GM21360 (cell line): Measurements from ENCODE around the gene STMN1.
A peak's percentile ranks its signal among the peaks of the same experiment; 100 is the strongest.

ENCODE experiments used
- ATAC-seq: cut with Tn5 transposase; IDR thresholded peaks from one replicate; pipeline ENCODE4 v1.9.1; 2021; ENCODE audit warnings: mild to moderate bottlenecking, moderate library complexity; ENCODE audit not compliant: unreplicated experiment

Gene STMN1

GRCh38 chr1:25871704-25872494 is 34.3 kb downstream of the STMN1 start:
- no peak for ATAC-seq

- ATAC-seq = no peak
These were observed 35.0 kb downstream of the STMN1 start for GRCh38 chr1:25871086-25871703.

DNA sequence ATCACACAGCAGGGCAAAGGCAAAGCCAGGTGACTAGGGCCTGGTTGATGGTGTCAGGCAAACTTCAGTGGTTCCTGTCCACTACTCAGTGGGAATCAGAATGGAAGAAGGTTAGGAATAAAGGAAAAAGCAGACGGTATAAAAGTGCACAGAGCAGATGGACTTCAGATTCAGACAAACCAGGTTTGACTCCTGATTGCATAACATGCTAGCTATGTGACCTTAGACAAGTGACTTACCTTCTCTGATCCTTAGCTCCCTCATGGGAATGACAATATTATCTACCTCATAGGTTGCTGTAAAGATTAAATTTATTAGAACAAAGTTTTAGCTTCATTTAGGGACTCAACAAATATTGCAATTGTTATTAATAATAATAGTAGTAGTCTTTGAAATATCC is 35.6 kb downstream of the STMN1 start:
- no peak for ATAC-seq

GRCh38 chr1:25869909-25870606 is 36.2 kb downstream of the STMN1 start:
- no peak for ATAC-seq

GRCh38 chr1:25867210-25867991 is 38.8 kb downstream of the STMN1 start:
- ATAC-seq = no peak

- no peak for ATAC-seq
These were observed 39.9 kb downstream of the STMN1 start for GRCh38 chr1:25866288-25866687.

GRCh38 chr1:25864434-25864833 is 41.8 kb downstream of the STMN1 start:
- no peak for ATAC-seq

- ATAC-seq = no peak
These were observed 42.5 kb downstream of the STMN1 start for GRCh38 chr1:25863486-25864262.

- ATAC-seq = no peak
These were observed 43.3 kb downstream of the STMN1 start for GRCh38 chr1:25862785-25863485.

DNA sequence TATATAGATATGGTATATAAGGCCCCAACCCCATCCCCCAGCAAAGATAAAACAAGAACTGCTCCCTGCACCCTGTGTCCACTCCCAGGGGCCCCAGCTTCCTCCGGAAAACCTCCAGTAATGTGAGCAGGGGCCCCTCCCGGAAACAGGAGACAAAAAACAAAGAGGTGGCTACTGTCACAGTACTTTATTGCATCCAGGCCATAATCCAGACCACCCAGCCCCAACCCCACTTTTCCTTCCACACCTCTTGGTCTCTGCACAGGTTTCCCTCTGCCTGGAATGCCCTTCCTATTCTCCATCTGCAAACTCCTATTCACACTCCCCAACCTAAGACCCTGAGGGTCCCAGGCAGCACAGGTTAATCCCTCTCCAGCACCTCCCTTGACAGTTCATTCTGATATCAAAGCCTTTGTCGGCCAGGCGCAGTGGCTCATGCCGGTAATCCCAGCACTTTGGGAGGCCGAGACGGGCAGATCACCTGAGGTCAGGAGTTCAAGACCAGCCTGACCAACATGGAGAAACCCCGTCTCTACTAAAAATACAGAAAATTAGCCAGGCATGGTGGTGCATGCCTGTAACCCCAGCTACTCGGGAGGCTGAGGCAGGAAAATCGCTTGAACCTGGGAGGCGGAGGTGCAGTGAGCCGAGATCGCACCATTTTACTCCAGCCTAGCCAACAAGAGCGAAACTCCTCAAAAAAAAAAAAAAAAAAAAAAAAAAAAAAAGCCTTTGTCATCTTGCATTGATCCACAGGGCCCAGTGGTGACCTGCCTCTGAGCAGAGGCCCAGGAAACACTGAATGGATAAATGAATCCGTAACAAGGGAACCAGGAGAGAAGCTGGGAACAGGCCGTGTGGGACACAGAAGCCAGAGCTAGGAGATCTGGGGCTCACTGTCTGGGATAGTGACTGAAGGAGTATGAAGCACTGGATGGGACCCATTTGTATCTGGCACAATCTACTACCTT is 44.6 kb downstream of the STMN1 start:
- no peak for ATAC-seq

GRCh38 chr1:25858906-25859789 is 47.1 kb downstream of the STMN1 start, which contains the start of gene AUNIP:
Gene AUNIP (minus strand): TSS chr1:25859457. CDS start chr1:25859357, 100 bp downstream.
- ATAC-seq = peak; percentile 70

DNA sequence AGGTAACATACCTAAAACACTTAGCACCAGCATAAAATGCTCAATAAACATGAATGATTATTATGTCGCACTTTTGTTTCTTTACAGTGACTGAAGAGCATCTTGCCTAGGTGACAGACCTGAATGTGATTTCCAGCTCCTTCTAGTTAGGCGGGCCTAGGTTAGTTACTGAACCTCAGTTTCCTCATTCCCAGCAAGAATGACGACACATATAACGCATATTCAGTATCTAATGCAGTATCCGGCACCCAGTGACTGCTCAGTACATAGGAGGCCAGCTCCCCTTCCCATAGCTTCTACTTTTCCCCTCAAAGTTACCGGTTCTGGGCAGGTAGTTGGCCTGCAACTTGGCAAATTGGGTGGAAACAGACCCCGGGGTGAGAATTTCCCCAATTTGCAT is 47.7 kb downstream of the STMN1 start:
- ATAC-seq = no peak

- ATAC-seq = no peak
These were observed 49.4 kb downstream of the STMN1 start for GRCh38 chr1:25856856-25857255.

DNA sequence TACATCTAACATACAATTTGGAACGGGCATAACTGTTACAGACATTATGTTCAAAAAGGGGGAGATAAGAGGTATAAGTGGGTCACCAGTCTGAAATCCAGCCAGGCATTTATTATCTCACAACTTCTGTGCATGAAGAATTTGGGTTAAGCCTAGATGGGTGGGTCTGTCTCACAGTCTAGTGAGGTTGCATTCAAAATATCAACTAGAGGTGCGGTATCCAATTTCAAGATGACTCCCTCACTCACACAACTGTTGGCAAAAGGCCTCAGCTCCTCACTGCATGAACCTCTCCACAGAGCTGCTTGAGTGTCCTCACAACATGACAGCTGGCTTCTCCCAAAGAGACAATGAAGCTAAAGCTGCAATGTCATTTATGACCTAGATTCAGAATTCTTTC is 51.7 kb downstream of the STMN1 start:
- ATAC-seq = no peak
